ENCODE measurements around the gene HELQ. TPM values are rescaled to one million over a fixed set of nuclear protein-coding genes. Genes with fewer than 3 reads are reported as not detected.
A peak's percentile ranks its signal among the peaks of the same experiment; 100 is the strongest.
"Not testable (repeated sequence)": the region's sequence is repeated elsewhere in the genome, so short reads cannot be mapped to it uniquely, and the experiment has no call there.

HELQ gene
- total RNA-seq, 1 experiment from 2014 or later: 10.9 TPM

- DNase-seq (ENCODE audit: low read depth, low spot score): no peak
- in situ Hi-C loops (cut with HindIII; ENCODE audit: low pct_unique_long_range_greater_than_20kb, low sequenced_read_pairs): no loop called here
Measured at GRCh38 chr4:83454686-83455085, 937 bp downstream of the HELQ start.

- no peak for DNase-seq (ENCODE audit: low read depth, low spot score)
- in situ Hi-C loops (cut with HindIII; ENCODE audit: low pct_unique_long_range_greater_than_20kb, low sequenced_read_pairs): no loop called here
Measured at GRCh38 chr4:83449009-83449408, 6.6 kb downstream of the HELQ start.

- in situ Hi-C loops (cut with HindIII; ENCODE audit: low pct_unique_long_range_greater_than_20kb, low sequenced_read_pairs): no loop called here
- no peak for DNase-seq (ENCODE audit: low read depth, low spot score)
Measured at GRCh38 chr4:83440899-83441298, 14.7 kb downstream of the HELQ start.

- in situ Hi-C loops (cut with HindIII; ENCODE audit: low pct_unique_long_range_greater_than_20kb, low sequenced_read_pairs): no loop called here
- no peak for DNase-seq (ENCODE audit: low read depth, low spot score)
Measured at GRCh38 chr4:83440148-83440814, 15.3 kb downstream of the HELQ start.

GRCh38 chr4:83438719-83439118 lies 16.9 kb downstream of the HELQ start:
- no peak for DNase-seq (ENCODE audit: low read depth, low spot score)
- in situ Hi-C loops (cut with HindIII; ENCODE audit: low pct_unique_long_range_greater_than_20kb, low sequenced_read_pairs): no loop called here

GRCh38 chr4:83436680-83437079 lies 18.9 kb downstream of the HELQ start:
- no peak for DNase-seq (ENCODE audit: low read depth, low spot score)
- in situ Hi-C loops (cut with HindIII; ENCODE audit: low pct_unique_long_range_greater_than_20kb, low sequenced_read_pairs): no loop called here

- DNase-seq (ENCODE audit: low read depth, low spot score): no peak
- in situ Hi-C loops (cut with HindIII; ENCODE audit: low pct_unique_long_range_greater_than_20kb, low sequenced_read_pairs): no loop called here
Measured at GRCh38 chr4:83431200-83431599, 24.4 kb downstream of the HELQ start.

GRCh38 chr4:83418211-83418610 lies 37.4 kb downstream of the HELQ start:
- in situ Hi-C loops (cut with HindIII; ENCODE audit: low pct_unique_long_range_greater_than_20kb, low sequenced_read_pairs): no loop called here
- DNase-seq (ENCODE audit: low read depth, low spot score): no peak

- in situ Hi-C loops (cut with HindIII; ENCODE audit: low pct_unique_long_range_greater_than_20kb, low sequenced_read_pairs): no loop called here
Measured at GRCh38 chr4:83417566-83417965, 38.1 kb downstream of the HELQ start.

GRCh38 chr4:83413676-83414075 lies 41.9 kb downstream of the HELQ start:
- in situ Hi-C loops (cut with HindIII; ENCODE audit: low pct_unique_long_range_greater_than_20kb, low sequenced_read_pairs): no loop called here
- peak; percentile 31 for DNase-seq (ENCODE audit: low read depth, low spot score)

More at GRCh38 chr4:83417566-83417965, 38.1 kb downstream of the HELQ start:
- no peak for DNase-seq (ENCODE audit: low read depth, low spot score)

GRCh38 chr4:83408908-83409307 lies 46.7 kb downstream of the HELQ start:
- DNase-seq (ENCODE audit: low read depth, low spot score): no peak
- in situ Hi-C loops (cut with HindIII; ENCODE audit: low pct_unique_long_range_greater_than_20kb, low sequenced_read_pairs): no loop called here

GRCh38 chr4:83405844-83406816 lies 49.5 kb downstream of the HELQ start:
- no peak for DNase-seq (ENCODE audit: low read depth, low spot score)
- in situ Hi-C loops (cut with HindIII; ENCODE audit: low pct_unique_long_range_greater_than_20kb, low sequenced_read_pairs): no loop called here

GRCh38 chr4:83398158-83398557 lies 57.5 kb downstream of the HELQ start:
- DNase-seq (ENCODE audit: low read depth, low spot score); in situ Hi-C loops (cut with HindIII; ENCODE audit: low pct_unique_long_range_greater_than_20kb, low sequenced_read_pairs): not testable (repeated sequence)

- in situ Hi-C loops (cut with HindIII; ENCODE audit: low pct_unique_long_range_greater_than_20kb, low sequenced_read_pairs): no loop called here
- DNase-seq (ENCODE audit: low read depth, low spot score): no peak
Measured at GRCh38 chr4:83393908-83394307, 61.7 kb downstream of the HELQ start.

- in situ Hi-C loops (cut with HindIII; ENCODE audit: low pct_unique_long_range_greater_than_20kb, low sequenced_read_pairs): no loop called here
- no peak for DNase-seq (ENCODE audit: low read depth, low spot score)
Measured at GRCh38 chr4:83392562-83392961, 63.1 kb downstream of the HELQ start.

- in situ Hi-C loops (cut with HindIII; ENCODE audit: low pct_unique_long_range_greater_than_20kb, low sequenced_read_pairs): no loop called here
Measured at GRCh38 chr4:83390944-83391343, 64.7 kb downstream of the HELQ start.

GRCh38 chr4:83389756-83390505 lies 65.7 kb downstream of the HELQ start:
- DNase-seq (ENCODE audit: low read depth, low spot score): no peak
- in situ Hi-C loops (cut with HindIII; ENCODE audit: low pct_unique_long_range_greater_than_20kb, low sequenced_read_pairs): no loop called here

More at GRCh38 chr4:83390944-83391343, 64.7 kb downstream of the HELQ start:
- peak; percentile 20 for DNase-seq (ENCODE audit: low read depth, low spot score)

Data from SK-MEL-5 (cell line).